Lower leg skin (tissue), 4 donors: ENCODE results near the gene TBX15. TPM values are rescaled to one million over a fixed set of nuclear protein-coding genes. Genes with fewer than 3 reads are reported as not detected.

ENCODE experiments used
- DNase-seq, 2 donors: peaks; one replicate each; pipeline ENCODE4 v3.0.0-alpha.2; 2019; ENCODE audit warnings: low spot score in 2 of 2
- H3K4me3 ChIP-seq: fragments of 200-600 bp; sonication (generic); 2 replicates; pipeline ENCODE4 v1.5.1; 2017; ENCODE audit warnings: mild to moderate bottlenecking, low read depth; ENCODE audit not compliant: poor library complexity, severe bottlenecking
- POLR2A ChIP-seq, 2 donors: fragments of 450-650 bp; IDR thresholded peaks; one replicate each; pipeline ENCODE4 v1.6.1; 2016 to 2017; ENCODE audit warnings: antibody characterized with exemption in 2 of 2, mild to moderate bottlenecking in 1 of 2, moderate library complexity in 1 of 2
- WGBS, 2 donors: methylation state at CpG; one replicate each; pipeline ENCODE4 v1.1.5; 2018; 5-methylcytosine and 5-hydroxymethylcytosine counted together
- intact Hi-C: fragments of 100-400 bp; cut with DNase I; formaldehyde crosslinking; loops from one replicate; pipeline ENCODE4 v1.15.0; 2023; ENCODE audit warnings: low total_unique reads
- total RNA-seq, 4 donors: library from RNA; depleted of rRNA; stranded (reverse); fragments of >200 nt; gene quantifications; one replicate each; pipeline ENCODE4 v1.1.0, GENCODE V29; 2016
- TF ChIP-seq, protein P1 (sequence below), 3 donors: fragments of 450-650 bp; IDR thresholded peaks; one replicate each; pipeline ENCODE4 v1.5.1; 2016; ENCODE audit warnings: antibody characterized with exemption in 3 of 3, mild to moderate bottlenecking in 3 of 3, moderate library complexity in 2 of 3

The TBX15 gene
- total RNA-seq, 4 donors from 2014 or later: 4.7 to 17.0 (median 5.9) TPM

DNA sequence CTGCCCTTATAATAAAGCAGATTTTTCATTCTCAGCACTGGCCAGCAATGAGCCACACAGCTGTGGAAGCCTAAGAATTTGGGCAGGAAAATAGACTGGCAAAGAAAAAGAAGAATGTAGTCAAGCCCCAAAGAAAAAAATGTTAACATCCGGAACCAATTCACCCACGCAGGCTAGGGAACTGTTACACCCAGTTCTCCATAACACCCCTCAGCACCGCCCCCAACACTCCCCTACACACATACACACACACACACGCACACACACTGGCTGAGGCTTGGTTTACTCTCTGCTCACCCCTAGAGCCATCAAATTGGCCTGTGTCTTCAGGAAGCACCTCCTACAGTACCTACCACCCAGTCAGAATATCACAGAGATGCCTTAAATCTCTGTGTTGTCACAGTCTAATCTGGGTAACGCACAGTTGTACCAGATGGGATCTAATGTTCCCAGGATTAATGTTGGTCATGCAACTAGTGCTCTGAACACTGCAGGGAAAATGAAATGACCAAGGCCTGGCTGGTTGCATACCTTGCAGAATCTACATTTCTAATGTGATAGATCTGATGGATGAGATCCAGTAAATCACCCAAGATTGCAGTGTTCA, 14.5 kb downstream of the TBX15 start:
- WGBS, 2 donors: 37 to 54% methylated on average over 5 of the region's 5 CpGs
- DNase-seq: no peak
- no peak overlapping the region for H3K4me3 ChIP-seq
- TF ChIP-seq, protein P1, sequence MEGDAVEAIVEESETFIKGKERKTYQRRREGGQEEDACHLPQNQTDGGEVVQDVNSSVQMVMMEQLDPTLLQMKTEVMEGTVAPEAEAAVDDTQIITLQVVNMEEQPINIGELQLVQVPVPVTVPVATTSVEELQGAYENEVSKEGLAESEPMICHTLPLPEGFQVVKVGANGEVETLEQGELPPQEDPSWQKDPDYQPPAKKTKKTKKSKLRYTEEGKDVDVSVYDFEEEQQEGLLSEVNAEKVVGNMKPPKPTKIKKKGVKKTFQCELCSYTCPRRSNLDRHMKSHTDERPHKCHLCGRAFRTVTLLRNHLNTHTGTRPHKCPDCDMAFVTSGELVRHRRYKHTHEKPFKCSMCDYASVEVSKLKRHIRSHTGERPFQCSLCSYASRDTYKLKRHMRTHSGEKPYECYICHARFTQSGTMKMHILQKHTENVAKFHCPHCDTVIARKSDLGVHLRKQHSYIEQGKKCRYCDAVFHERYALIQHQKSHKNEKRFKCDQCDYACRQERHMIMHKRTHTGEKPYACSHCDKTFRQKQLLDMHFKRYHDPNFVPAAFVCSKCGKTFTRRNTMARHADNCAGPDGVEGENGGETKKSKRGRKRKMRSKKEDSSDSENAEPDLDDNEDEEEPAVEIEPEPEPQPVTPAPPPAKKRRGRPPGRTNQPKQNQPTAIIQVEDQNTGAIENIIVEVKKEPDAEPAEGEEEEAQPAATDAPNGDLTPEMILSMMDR (IDR thresholded peaks at IDR 0.05): no peak
- TF ChIP-seq POLR2A (IDR thresholded peaks at IDR 0.05): no peak
- intact Hi-C loops: no loop called here

DNA sequence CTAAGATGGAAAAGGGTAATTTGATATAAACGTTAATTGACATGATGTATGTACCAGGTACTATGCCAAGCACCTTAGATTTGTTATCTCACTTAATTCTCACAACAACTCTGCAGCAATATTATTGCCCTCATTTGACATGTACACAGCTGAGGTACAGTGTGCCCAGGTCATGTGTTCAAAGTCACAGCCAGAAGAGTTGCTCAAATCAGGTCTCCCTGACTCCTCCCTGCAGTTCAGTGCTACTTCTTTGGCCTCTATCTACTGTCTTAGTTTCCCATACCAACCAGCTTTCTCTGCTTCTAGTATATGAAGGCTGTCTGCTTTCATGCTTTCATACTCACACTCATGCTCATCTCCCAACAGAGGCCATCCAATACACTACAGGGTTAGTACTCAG, 15.1 kb downstream of the TBX15 start:
- WGBS, 2 donors: 49 to 68% methylated on average over 1 of the region's 1 CpG
- no peak for DNase-seq
- intact Hi-C loops: no loop called here
- no peak overlapping the region for H3K4me3 ChIP-seq
- no peak for TF ChIP-seq POLR2A (IDR thresholded peaks at IDR 0.05)
- TF ChIP-seq, protein P1 (IDR thresholded peaks at IDR 0.05): no peak

DNA sequence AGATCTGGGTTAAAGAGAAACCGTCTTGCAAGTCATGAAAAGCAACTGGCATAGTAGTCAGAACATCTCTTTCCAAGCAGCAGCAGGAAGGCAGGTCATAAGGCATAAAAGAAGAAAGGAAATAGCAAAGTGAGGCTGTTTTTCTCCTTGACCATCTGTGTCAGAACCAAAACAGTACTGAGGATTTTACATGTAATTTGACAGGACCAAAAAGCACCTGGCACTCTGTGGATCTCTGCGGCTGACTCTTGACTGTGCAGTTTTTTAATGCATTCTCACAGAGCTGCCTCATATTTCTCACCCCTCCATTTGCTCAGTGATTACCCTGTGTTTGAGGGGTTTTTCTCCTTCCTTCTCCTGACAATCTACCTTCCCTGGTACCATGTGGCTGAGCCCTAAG, 17.7 kb downstream of the TBX15 start:
- TF ChIP-seq, protein P1 (IDR thresholded peaks at IDR 0.05): no peak
- TF ChIP-seq POLR2A (IDR thresholded peaks at IDR 0.05): no peak
- no peak for DNase-seq
- intact Hi-C loops: no loop called here
- 73 to 87% methylated on average over 2 of the region's 2 CpGs for WGBS, 2 donors
- H3K4me3 ChIP-seq: no peak overlapping the region

DNA sequence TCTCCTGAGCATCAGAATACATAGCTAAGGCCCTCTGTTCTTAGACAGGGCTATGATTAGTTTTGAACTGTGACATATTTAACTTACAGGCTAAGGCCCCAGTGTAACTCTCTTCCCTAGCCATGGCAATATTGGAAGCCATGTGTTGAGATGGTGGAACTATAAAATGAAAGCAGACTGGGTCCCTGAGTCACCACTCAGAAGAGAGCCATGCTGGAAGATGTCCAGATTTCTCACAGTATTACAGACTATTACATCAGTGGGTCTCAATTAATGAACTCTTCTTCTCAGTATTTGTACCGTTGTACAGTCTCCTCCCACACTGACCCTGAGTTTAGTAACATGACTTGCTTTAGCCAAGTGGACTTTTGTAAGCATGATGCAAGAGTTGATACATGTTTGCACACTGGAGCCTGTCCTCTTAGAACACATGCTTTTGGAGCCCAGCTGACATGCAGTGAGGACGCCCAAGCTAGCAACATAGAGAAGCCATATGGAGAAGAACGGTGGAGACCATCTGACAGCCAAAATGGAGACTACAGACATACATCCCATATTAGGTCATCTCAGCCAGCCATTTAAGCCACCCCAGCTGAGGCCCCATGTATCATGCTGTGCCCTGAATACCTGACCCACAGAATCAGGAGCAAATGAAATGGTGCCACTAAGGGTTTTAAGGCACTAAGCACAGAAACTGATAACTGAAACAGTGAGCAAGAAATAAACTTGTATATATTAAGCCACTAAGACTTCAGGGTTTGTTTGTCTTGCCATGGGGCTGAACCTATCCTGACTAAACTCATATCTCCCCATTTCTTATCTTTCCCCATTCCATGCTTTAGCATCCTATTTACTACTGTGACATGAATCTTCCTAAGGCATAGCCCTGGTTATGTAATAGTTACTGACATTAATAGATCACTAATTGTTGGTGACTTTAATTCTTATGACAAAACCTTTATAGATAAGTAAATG, 24.4 kb downstream of the TBX15 start:
- peak in 1 of 2 donors; percentile 68 for DNase-seq
- TF ChIP-seq, protein P1 (IDR thresholded peaks at IDR 0.05): no peak
- TF ChIP-seq POLR2A (IDR thresholded peaks at IDR 0.05): no peak
- WGBS, 2 donors: 75 to 80% methylated on average over 3 of the region's 3 CpGs
- H3K4me3 ChIP-seq: no peak overlapping the region
- intact Hi-C loops: no loop called here

DNA sequence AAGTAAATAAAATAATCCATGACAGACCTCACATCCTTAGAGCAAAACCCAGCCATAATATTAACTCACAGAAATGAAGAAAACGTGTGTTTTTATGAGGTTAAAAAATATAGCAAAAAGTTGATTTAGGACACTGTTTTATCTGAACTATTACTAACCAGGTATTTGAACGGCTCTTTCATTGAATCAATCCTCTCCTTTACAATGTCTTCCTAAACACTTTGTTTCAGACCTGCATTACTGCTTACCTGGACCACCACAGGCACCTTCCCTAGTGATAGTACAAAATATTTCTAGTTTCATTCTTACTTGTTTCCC, 25.0 kb downstream of the TBX15 start:
- TF ChIP-seq, protein P1 (IDR thresholded peaks at IDR 0.05): no peak
- no peak for TF ChIP-seq POLR2A (IDR thresholded peaks at IDR 0.05)
- H3K4me3 ChIP-seq: no peak overlapping the region
- no peak for DNase-seq
- intact Hi-C loops: no loop called here
- WGBS, 2 donors: 77 to 83% methylated on average over 2 of the region's 2 CpGs
